GM18870 (cell line): ENCODE results near the gene MCHR1.
"Not testable (repeated sequence)": the region's sequence is repeated elsewhere in the genome, so short reads cannot be mapped to it uniquely, and the experiment has no call there.

Source experiments
- ATAC-seq: cut with Tn5 transposase; IDR thresholded peaks from one replicate; pipeline ENCODE4 v1.9.1; 2021; ENCODE audit warnings: moderate library complexity; ENCODE audit not compliant: unreplicated experiment

The MCHR1 gene

GRCh38 chr22:40655941-40656340 lies 23.3 kb upstream of the MCHR1 start:
- not testable (repeated sequence) for ATAC-seq

GRCh38 chr22:40656651-40657050 lies 22.6 kb upstream of the MCHR1 start:
- not testable (repeated sequence) for ATAC-seq

- ATAC-seq = no peak
Measured at GRCh38 chr22:40659166-40659565, 20.1 kb upstream of the MCHR1 start.

GRCh38 chr22:40660730-40661129 lies 18.6 kb upstream of the MCHR1 start:
- no peak for ATAC-seq

DNA sequence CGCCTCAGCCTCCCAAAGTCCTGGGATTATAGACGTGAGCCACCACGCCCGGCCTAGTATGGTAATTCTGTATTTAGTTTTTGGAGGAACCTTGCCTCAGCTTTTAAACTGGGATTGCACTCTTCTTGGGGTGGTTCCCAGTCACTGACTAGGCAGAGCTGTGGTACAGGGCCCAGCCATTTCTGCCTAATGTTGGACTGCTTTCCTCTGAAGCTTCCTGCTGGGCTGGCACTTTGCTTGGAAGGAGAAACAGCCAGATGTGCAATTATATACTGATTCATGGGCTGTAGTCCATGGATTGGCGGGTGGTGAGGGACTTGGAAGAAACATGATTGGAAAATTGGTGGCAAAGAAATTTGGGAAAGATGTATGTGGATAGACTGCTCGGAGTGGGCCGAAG lies 17.6 kb upstream of the MCHR1 start:
- no peak for ATAC-seq

GRCh38 chr22:40665312-40665711 lies 14.0 kb upstream of the MCHR1 start:
- no peak for ATAC-seq

GRCh38 chr22:40666151-40666848 lies 13.0 kb upstream of the MCHR1 start:
- ATAC-seq = no peak

DNA sequence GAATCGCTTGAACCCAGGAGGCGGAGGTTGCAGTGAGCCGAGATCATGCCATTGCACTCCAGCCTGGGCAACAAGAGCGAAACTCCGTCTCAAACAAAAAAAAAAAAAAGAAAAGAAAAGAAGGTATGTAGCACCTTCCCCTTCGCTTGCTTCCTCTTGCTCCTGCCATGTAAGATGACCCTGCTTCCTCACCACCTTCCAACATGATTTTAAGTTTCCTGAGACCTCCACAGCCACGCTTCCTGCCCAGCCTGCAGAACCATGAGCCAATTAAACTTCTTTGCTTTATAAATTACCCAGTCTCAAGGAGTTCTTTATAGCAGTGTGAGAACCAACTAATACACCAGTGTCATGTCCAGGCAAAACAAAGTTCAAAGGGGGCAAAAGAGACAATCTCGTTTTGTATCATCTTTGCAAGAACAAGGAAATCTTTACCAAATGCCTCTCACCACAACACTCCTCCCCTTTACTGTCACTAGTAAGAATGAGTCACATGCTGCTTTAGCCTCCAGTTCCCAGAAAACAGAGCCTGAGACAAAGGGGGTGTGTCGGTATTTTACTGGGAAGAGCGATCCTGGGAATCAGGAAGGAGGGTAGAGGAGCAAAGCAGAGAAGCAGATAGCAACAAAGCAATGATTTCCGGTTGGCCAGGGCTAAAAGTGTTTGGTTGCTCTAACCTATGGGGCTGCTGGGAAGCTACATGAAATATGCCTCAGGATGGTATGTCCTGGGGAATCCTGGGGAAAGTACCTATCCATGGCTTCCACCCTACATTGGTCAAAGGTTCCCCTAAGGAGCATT lies 10.5 kb upstream of the MCHR1 start:
- no peak for ATAC-seq

DNA sequence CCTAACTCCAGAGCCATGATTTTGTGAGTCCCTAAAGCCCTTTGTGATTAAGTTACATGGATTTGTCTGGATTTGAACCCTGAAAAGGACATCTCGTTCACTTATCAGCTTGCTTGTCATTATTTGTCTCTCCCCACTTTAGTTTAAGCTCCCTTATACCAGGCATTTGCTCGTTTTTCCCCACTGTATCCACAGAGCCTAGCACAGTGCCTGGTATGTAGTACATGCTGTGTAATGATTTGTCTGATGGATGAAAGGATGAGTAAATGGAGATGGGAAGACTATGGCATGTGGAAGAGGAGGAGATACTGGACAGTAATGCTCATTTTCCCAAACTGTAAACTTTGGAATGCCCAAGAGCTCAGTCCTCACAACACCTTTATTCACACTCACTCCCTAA lies 9.2 kb upstream of the MCHR1 start:
- no peak for ATAC-seq

GRCh38 chr22:40671369-40671768 lies 7.9 kb upstream of the MCHR1 start:
- ATAC-seq = no peak

DNA sequence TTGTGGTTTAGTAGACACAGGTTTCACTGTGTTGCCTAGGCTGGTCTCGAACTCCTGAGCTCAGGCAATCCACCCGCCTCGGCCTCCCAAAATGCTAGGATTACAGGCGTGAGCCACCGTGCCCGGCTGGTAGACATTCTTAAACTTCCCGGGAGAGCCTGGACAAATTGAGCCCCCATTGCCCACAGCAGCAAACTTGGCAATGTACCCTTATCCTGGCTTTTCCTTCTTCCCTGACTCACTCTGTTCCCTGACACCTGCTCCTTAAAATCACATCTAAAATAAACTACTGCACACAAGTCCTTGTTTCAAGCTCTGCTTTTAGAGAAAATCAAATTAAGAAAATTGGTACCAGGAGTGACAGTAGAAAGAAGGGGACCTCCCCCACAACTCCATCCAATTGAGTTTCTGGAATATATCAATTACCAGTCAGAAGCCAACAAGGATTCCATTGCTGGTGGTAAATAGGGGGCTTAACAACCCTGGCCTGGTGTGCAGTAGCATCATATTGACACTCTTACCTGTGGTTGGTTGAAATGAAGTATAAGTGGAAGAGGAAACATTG lies 7.4 kb upstream of the MCHR1 start:
- no peak for ATAC-seq

GRCh38 chr22:40673017-40673416 lies 6.3 kb upstream of the MCHR1 start:
- no peak for ATAC-seq

- no peak for ATAC-seq
Measured at GRCh38 chr22:40674274-40674673, 5.0 kb upstream of the MCHR1 start.

- not testable (repeated sequence) for ATAC-seq
Measured at GRCh38 chr22:40676166-40676565, 3.1 kb upstream of the MCHR1 start.

DNA sequence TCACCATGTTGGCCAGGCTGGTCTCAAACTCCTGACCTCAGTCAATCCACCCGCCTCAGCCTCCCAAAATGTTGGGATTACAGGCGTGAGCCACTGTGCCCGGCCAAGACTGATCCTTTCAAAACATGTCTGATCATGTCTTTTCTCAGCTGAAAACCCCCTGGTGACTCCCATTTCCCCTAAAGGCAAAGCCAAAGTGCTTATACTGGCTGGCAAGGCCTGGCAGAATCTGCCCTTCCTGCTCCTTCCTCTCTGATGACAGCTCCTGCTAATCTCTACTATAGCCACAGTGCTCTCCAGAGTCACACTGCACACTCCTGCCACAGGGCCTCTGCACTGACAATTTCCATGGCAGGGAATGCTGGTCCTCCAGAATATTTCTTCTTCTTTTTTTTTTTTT lies 2.6 kb upstream of the MCHR1 start:
- ATAC-seq = no peak

DNA sequence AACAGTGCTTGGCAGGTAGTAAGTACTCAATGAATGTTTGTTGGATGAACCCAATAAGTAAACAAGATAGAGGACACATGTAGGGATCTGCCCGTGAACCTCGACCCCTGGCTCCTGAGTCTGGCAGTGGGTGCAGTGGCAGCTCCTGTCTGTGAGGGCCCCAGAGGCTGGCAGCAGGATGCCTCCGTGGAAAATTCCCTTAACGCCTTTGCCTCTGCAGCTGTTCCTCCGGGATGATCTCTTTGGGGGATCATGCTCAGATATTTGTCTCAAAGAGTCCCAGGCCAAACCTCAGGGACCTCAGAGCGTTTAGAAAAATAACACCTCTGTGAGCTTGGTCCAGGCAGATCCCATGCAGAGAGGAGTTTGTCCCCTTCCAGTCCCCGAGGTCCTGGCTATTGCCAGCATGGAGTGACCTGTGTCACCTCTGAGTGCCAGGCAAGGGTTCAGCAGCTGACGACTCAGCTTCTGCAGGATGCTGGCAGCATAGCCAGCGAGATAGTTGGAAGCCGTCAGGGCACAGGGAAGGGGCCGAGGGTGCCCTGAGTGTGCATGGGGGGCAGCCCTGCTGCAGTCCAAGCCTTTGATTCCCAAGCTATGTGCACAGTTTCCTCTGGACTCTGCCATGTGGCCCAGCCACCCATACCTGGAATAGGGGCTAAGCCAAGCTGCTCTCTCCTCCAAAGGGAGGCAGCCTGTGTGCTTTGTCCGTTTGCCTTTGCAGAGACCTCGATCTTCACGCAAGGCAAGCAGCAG lies 613 bp upstream of the MCHR1 start:
- ATAC-seq = no peak

DNA sequence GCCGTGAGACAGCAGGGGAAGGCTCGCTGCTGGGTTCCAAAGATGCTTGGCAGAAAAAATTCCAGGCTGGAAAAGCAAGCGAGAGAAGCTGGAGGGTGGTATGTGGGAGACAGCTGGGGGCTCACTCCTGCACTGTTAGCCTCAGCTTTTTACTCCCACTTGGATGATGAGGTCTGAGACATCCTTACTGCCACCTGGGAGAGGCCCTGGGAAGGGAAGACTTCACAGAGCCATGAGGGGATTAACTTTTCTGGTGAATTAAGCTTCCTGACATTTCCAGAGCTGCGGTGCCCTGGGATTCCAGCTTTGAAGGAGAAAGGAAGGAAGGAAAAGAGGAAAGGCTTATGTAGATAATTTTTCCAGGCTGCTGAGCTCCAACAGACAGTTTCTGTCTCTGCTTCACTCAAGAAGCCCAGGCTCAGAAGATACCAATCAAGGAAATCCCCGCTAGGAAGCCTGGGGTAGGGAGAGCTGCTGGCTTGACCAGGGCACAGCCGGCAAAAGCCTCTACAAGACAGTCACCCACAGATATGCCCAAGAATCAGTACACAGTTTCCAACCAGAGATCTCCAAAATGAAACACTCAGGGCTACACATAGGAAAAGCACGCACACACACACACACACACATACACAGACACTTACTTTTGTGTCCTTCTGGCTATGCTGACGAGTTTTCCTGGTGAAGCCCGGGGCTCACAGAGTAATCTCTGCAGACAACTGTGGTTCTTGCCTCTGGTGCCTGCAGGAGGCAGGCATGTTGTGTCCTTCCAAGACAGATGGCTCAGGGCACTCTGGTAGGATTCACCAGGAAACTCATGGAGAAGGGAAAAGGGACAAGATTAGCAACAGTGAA lies 907 bp downstream of the MCHR1 start:
- no peak for ATAC-seq

GRCh38 chr22:40680819-40681183 lies 1.5 kb downstream of the MCHR1 start:
- no peak for ATAC-seq

- no peak for ATAC-seq
Measured at GRCh38 chr22:40681451-40681850, 2.2 kb downstream of the MCHR1 start.

DNA sequence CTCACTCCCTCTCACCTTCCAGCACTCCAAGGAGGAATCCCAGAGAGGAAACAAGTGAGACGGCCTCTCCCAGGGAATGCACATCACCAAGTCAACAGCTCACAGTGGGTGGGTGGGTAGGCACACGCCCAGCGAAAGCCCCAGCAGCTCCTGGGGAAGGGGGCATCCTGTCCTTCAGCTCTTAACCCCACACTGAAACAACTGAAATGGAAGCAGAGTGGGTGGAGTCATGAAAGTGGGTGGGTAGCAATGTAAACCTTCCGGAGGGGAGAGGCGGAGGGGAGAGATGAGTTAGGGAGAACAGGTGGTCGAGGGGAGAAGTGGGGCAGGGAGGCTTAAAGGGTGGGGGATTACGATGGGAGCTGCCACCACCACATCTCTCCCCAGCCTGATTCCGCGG lies 5.4 kb downstream of the MCHR1 start:
- no peak for ATAC-seq

DNA sequence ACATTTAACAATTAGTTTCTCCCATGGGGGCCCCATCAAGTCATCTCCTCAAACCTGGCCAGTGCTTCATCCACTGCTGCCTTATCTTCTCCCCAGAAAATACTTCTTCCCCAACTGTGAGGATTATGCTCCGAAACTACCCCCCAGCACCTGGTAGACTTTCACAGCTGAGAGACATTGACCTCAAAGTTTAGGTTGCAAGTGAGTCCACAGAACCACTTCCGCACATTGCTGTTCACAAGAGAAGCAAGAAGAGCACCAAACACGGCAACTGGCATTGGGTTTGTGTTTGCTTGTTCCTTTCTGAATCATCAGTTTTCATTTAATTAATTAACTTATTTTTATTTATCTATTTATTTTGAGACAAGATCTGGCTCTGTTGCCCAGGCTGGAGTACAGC lies 6.1 kb downstream of the MCHR1 start:
- ATAC-seq = no peak
